Upper lobe of right lung (tissue), 1 donor: ENCODE results near the gene ANAPC16. TPM values are rescaled to one million over a fixed set of nuclear protein-coding genes. Genes with fewer than 3 reads are reported as not detected.

Experiments used
- ATAC-seq: fragments of 200-7000 bp; cut with Tn5 transposase; one replicate; pipeline ENCODE4 v1.9.1; 2020; ENCODE audit warnings: mild to moderate bottlenecking, moderate library complexity
- DNase-seq: peaks from one replicate; pipeline ENCODE4 v3.0.0-alpha.2; 2020
- H3K27ac ChIP-seq: fragments of 200-600 bp; one replicate; pipeline ENCODE4 v1.8.0; 2022
- H3K27me3 ChIP-seq: fragments of 200-600 bp; one replicate; pipeline ENCODE4 v1.8.0; 2022; ENCODE audit warnings: mild to moderate bottlenecking
- H3K36me3 ChIP-seq: fragments of 200-600 bp; one replicate; pipeline ENCODE4 v1.8.0; 2022
- H3K4me1 ChIP-seq: fragments of 200-600 bp; one replicate; pipeline ENCODE4 v1.8.0; 2022
- H3K4me3 ChIP-seq: fragments of 200-600 bp; one replicate; pipeline ENCODE4 v1.8.0; 2022; ENCODE audit warnings: mild to moderate bottlenecking
- H3K9me3 ChIP-seq: fragments of 200-600 bp; one replicate; pipeline ENCODE4 v1.8.0; 2022
- intact Hi-C: fragments of 100-400 bp; cut with DNase I; formaldehyde crosslinking; loops from one replicate; pipeline ENCODE4 v1.11.0; 2022
- total RNA-seq: library from RNA; stranded (reverse); fragmentation: NEBNext Ultra II Directional; extraction: Animal tissue kit (Norgen Biotek cat#: 25700); gene quantifications from one replicate; pipeline ENCODE4 v1.2.1, GENCODE V29; 2021
- TF ChIP-seq, protein P1 (sequence below): fragments of 200-600 bp; IDR thresholded peaks from one replicate; pipeline ENCODE4 v1.8.0; 2022; ENCODE audit warnings: antibody characterized with exemption
- donor health status: DM: no; HTN: yes; CAD: no; lungs with severe emphysema.

Gene ANAPC16
- total RNA-seq, 1 donor from 2014 or later = 118 TPM

DNA sequence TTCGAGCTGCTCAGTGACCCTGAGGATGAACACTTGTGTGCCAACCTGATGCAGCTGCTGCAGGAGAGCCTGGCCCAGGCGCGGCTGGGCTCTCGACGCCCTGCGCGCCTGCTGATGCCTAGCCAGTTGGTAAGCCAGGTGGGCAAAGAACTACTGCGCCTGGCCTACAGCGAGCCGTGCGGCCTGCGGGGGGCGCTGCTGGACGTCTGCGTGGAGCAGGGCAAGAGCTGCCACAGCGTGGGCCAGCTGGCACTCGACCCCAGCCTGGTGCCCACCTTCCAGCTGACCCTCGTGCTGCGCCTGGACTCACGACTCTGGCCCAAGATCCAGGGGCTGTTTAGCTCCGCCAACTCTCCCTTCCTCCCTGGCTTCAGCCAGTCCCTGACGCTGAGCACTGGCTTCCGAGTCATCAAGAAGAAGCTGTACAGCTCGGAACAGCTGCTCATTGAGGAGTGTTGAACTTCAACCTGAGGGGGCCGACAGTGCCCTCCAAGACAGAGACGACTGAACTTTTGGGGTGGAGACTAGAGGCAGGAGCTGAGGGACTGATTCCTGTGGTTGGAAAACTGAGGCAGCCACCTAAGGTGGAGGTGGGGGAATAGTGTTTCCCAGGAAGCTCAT, 59.0 kb downstream of the ANAPC16 start:
- H3K27ac ChIP-seq = peak overlapping the region; percentile 94

DNA sequence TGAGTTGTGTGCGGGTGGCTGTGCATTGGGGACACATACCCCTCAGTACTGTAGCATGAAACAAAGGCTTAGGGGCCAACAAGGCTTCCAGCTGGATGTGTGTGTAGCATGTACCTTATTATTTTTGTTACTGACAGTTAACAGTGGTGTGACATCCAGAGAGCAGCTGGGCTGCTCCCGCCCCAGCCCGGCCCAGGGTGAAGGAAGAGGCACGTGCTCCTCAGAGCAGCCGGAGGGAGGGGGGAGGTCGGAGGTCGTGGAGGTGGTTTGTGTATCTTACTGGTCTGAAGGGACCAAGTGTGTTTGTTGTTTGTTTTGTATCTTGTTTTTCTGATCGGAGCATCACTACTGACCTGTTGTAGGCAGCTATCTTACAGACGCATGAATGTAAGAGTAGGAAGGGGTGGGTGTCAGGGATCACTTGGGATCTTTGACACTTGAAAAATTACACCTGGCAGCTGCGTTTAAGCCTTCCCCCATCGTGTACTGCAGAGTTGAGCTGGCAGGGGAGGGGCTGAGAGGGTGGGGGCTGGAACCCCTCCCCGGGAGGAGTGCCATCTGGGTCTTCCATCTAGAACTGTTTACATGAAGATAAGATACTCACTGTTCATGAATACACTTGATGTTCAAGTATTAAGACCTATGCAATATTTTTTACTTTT, 59.7 kb downstream of the ANAPC16 start:
- TF ChIP-seq, protein P1, sequence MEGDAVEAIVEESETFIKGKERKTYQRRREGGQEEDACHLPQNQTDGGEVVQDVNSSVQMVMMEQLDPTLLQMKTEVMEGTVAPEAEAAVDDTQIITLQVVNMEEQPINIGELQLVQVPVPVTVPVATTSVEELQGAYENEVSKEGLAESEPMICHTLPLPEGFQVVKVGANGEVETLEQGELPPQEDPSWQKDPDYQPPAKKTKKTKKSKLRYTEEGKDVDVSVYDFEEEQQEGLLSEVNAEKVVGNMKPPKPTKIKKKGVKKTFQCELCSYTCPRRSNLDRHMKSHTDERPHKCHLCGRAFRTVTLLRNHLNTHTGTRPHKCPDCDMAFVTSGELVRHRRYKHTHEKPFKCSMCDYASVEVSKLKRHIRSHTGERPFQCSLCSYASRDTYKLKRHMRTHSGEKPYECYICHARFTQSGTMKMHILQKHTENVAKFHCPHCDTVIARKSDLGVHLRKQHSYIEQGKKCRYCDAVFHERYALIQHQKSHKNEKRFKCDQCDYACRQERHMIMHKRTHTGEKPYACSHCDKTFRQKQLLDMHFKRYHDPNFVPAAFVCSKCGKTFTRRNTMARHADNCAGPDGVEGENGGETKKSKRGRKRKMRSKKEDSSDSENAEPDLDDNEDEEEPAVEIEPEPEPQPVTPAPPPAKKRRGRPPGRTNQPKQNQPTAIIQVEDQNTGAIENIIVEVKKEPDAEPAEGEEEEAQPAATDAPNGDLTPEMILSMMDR = no peak
- Histone ChIP-seq H3K27ac (peak overlapping the region; percentile 94), H3K36me3 (peaks cover 20% of the 10 kb centered on the region), H3K4me3 (peak overlapping the region; percentile 95), H3K9me3 (no peaks in the 10 kb centered on the region), H3K27me3 (no peaks in the 10 kb centered on the region), H3K4me1 (peaks cover 28% of the 10 kb centered on the region)
- ATAC-seq (no peak), DNase-seq (no peak)
- intact Hi-C loops = no loop called here

More for the DNA sequence above, 59.0 kb downstream of the ANAPC16 start:
- H3K27me3 ChIP-seq = no peaks in the 10 kb centered on the region
- peak overlapping the region; percentile 95 for H3K4me3 ChIP-seq
- peak; percentile 21 for ATAC-seq
- peaks cover 20% of the 10 kb centered on the region for H3K36me3 ChIP-seq
- DNase-seq = peak; percentile 87
- TF ChIP-seq, protein P1 = peak; percentile 70
- H3K4me1 ChIP-seq = peaks cover 28% of the 10 kb centered on the region
- H3K9me3 ChIP-seq = no peaks in the 10 kb centered on the region
- intact Hi-C loops = no loop called here

DNA sequence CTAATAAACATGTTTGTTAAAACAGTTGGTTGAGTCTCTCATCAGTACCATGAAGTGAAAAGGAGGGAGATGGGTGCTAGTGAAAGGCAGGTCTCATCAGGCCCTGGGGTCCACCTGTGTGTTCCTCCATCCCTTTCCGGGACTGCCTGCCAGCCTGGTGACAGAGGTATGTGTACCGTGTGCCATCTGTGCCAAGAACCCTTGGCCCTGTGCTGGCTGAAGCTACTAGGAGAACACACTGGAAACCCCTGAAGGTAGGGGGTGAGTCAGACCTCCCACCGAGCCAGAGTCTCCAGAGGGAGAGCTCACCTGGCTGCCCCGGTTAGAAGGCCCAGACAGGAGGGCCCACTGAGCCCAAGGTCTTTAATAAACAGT, 60.2 kb downstream of the ANAPC16 start:
- intact Hi-C loops = no loop called here
- ATAC-seq = no peak
- no peak for DNase-seq
- no peaks in the 10 kb centered on the region for H3K27me3 ChIP-seq
- TF ChIP-seq, protein P1 = no peak
- peaks cover 28% of the 10 kb centered on the region for H3K4me1 ChIP-seq
- H3K36me3 ChIP-seq = peaks cover 20% of the 10 kb centered on the region
- peak overlapping the region; percentile 94 for H3K27ac ChIP-seq
- H3K4me3 ChIP-seq = peak overlapping the region; percentile 95
- no peaks in the 10 kb centered on the region for H3K9me3 ChIP-seq

DNA sequence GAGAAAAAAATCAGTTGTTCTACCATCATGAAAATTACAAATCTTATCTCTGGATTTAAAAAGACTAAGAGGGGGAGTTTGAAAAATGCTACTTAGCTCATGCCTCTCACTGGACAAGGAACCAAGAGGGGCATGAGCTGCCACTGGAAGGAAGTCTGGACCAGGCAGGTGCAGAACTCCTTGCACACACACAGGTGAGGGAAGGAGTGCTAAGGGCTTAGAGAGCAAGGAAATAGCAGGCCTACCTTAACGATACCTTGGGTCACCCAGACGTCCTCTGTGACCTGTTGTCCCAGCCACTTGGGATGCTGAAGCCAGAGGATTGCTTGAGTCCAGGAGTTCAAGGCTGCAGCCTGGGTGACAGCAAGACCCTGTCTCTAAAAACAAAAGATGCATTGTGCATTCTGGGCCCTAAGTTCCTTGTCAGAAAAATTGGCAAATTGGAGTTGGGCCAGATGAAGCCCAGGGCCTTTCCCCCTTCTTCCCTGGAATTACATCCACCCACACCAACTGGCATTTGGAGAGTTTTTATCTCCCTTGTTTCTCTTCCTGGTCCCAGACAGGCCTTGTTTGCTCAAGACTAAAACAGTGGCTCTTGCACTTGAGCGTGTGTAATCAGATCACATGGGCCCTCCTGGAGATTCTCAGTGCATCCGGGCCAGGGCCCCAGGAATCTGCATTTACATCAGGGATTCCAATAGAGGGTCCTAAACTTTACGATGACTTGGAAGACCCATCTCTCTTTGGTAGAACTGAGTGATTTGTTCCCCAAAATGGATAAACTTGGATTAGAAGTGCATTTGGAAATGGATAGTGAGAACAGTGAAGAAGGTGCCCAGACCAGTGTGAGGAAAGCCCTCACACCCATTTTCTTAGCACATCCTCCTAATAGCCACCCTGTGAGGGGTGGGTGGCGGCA, 60.9 kb downstream of the ANAPC16 start:
- Histone ChIP-seq H3K27ac (peak overlapping the region; percentile 94), H3K27me3 (no peaks in the 10 kb centered on the region), H3K9me3 (no peaks in the 10 kb centered on the region), H3K4me3 (peak overlapping the region; percentile 95), H3K36me3 (peaks cover 20% of the 10 kb centered on the region), H3K4me1 (peaks cover 28% of the 10 kb centered on the region)
- intact Hi-C loops = no loop called here
- TF ChIP-seq, protein P1 = no peak
- ATAC-seq (no peak), DNase-seq (no peak)

DNA sequence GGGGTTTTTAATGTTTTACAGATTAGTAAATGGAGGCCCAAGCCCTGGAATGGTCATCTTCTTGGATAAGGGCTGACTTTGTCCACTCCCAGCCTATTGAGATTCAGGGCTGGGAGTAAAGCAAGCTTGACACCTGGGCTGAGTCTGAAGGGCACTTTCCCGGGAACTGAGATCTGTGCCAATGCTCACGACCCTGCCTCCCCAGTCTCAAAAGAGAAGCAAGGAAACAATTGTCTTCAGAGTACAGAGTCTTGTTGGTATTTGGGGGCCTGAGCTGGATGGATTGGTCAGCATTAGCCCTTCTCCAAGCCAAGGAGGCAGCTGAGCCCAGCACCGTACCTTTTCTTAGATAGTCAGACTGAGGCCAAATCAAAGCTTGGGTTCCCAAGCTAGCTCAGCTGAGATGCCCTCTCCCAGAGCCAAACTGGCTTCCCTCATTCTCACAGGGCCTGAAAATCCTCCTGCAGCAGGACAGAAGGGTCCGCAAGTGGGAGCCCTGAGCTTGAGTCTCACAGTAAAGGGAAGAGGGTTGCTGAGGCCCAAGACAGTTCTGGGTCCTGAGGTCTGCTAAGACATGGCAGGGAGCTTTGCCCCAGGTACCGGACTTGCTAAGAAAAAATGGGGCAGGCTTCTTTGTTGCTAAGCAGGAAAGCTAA, 61.7 kb downstream of the ANAPC16 start:
- Histone ChIP-seq H3K4me3 (no peak overlapping the region), H3K4me1 (peaks cover 20% of the 10 kb centered on the region), H3K36me3 (peaks cover 20% of the 10 kb centered on the region), H3K27ac (peak overlapping the region; percentile 94), H3K9me3 (no peaks in the 10 kb centered on the region), H3K27me3 (no peaks in the 10 kb centered on the region)
- intact Hi-C loops = no loop called here
- ATAC-seq = no peak
- DNase-seq = no peak
- TF ChIP-seq, protein P1 = no peak
